Measurements from ENCODE around the gene HHATL. TPM values are rescaled to one million over a fixed set of nuclear protein-coding genes. Genes with fewer than 3 reads are reported as not detected.

Gene HHATL
- total RNA-seq, 4 donors from 2014 or later, result 0.34 to 6.1 (median 1.5) TPM; not detected in 1

DNA sequence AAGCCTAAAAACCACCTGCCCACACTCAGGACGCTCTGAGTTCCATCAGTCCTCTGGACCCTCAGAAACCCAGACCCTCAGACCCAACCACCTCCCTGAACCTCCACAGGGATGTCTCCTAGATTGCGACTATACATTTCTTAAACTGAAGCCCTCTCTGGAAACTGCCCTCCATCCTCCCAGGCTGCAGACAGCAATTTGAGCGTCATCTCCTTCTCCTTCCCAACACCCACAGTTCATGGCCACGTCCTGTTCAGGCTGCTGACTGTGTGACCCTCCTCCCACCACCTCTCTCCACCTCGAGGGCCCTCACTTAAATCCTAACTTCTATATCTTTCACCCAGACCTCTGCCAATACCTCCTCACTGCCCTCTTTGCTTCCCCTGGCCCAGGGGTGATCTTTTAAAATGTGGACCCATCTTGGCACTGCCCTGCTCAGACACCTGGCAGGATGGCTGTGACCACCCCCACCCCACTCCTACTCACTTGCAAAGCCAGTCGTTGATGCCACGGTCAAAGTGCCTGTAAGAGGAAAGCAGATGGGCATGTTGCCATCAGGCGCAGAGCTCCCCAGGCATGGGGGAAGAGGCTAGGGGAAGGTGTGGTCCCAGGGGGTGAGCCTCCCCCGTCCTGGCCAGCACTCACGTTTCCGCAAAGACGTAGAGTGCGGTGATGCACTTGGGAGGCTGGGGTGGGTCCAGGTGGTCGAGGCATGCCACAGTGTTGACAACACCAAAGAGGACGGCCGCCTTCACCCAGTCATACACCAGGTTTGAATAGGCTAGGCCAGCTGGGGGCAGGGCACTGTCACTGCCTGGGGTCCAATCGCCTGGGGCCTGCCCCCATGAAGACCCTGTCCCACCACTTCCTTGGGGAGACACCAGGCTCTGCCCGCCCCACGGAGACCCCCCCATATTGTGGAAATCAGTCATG, 6.0 kb downstream of the HHATL start:
- TF ChIP-seq, protein P1, sequence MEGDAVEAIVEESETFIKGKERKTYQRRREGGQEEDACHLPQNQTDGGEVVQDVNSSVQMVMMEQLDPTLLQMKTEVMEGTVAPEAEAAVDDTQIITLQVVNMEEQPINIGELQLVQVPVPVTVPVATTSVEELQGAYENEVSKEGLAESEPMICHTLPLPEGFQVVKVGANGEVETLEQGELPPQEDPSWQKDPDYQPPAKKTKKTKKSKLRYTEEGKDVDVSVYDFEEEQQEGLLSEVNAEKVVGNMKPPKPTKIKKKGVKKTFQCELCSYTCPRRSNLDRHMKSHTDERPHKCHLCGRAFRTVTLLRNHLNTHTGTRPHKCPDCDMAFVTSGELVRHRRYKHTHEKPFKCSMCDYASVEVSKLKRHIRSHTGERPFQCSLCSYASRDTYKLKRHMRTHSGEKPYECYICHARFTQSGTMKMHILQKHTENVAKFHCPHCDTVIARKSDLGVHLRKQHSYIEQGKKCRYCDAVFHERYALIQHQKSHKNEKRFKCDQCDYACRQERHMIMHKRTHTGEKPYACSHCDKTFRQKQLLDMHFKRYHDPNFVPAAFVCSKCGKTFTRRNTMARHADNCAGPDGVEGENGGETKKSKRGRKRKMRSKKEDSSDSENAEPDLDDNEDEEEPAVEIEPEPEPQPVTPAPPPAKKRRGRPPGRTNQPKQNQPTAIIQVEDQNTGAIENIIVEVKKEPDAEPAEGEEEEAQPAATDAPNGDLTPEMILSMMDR (IDR thresholded peaks at IDR 0.05), result no peak
- TF ChIP-seq POLR2A (IDR thresholded peaks at IDR 0.05), result no peak
- no peak for DNase-seq (ENCODE audit: low spot score in 2 of 2)
- intact Hi-C loops (cut with DNase I; ENCODE audit: low total_unique reads), result no loop called here
- WGBS, 2 donors, result 76% methylated on average over 19 of the region's 19 CpGs
- H3K4me3 ChIP-seq (ENCODE audit: low read depth, poor library complexity, severe bottlenecking), result no peak overlapping the region

GRCh38 chr3:42694366-42694765, 8.2 kb downstream of the HHATL start:
- no peak overlapping the region for H3K4me3 ChIP-seq (ENCODE audit: low read depth, poor library complexity, severe bottlenecking)
- intact Hi-C loops (cut with DNase I; ENCODE audit: low total_unique reads), result loop anchor here (5.0 kb wide), 1 partner anchor 1643 kb away; the partner anchor contains the start of gene TCAIM
- TF ChIP-seq, protein P1 (IDR thresholded peaks at IDR 0.05), result no peak
- TF ChIP-seq POLR2A (IDR thresholded peaks at IDR 0.05), result no peak
- peak in 1 of 2 donors; percentile 40 for DNase-seq (ENCODE audit: low spot score in 2 of 2)

DNA sequence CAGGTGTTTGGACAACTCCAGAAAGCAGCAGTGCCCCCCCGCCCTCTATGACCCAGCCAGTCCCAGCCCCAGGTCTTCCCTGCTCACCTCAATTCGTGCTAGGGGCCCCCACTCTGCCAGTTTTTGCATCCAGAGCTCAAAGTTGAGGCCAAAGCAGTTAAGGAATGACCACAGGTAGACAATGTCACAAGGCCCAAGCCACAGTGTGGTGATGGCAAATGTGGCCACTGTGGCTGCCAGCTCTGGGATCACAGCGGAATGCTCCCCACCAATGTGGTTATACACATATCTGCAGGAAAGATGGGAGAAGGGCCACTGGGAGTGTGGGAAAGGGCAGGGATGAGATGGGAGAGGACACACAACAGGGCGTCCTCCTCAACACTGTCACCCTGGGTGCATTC, 9.1 kb downstream of the HHATL start:
- TF ChIP-seq, protein P1 (IDR thresholded peaks at IDR 0.05), result no peak
- TF ChIP-seq POLR2A (IDR thresholded peaks at IDR 0.05), result no peak
- no peak overlapping the region for H3K4me3 ChIP-seq (ENCODE audit: low read depth, poor library complexity, severe bottlenecking)
- DNase-seq (ENCODE audit: low spot score in 2 of 2), result peak in 1 of 2 donors; percentile 70
- intact Hi-C loops (cut with DNase I; ENCODE audit: low total_unique reads), result loop anchor here (5.0 kb wide), 1 partner anchor 1644 kb away; the partner anchor contains the start of gene TCAIM
- 86 to 89% methylated on average over 4 of the region's 4 CpGs for WGBS, 2 donors

GRCh38 chr3:42692667-42693529, 9.7 kb downstream of the HHATL start:
- H3K4me3 ChIP-seq (ENCODE audit: low read depth, poor library complexity, severe bottlenecking), result no peak overlapping the region
- intact Hi-C loops (cut with DNase I; ENCODE audit: low total_unique reads), result loop anchor here (5.0 kb wide), 1 partner anchor 1644 kb away; the partner anchor contains the start of gene TCAIM
- peak in 1 of 2 donors; percentile 66 for DNase-seq (ENCODE audit: low spot score in 2 of 2)
- TF ChIP-seq, protein P1 (IDR thresholded peaks at IDR 0.05), result no peak
- TF ChIP-seq POLR2A (IDR thresholded peaks at IDR 0.05), result no peak
- WGBS, 2 donors, result 91 to 93% methylated on average over 14 to 17 of the region's 17 CpGs

- 78 to 81% methylated on average over 9 to 13 of the region's 13 CpGs for WGBS, 2 donors
- peak in 1 of 2 donors; percentile 83 for DNase-seq (ENCODE audit: low spot score in 2 of 2)
- TF ChIP-seq POLR2A (IDR thresholded peaks at IDR 0.05), result no peak
- TF ChIP-seq, protein P1 (IDR thresholded peaks at IDR 0.05), result no peak
- intact Hi-C loops (cut with DNase I; ENCODE audit: low total_unique reads), result loop anchor here (5.0 kb wide), 1 partner anchor 1645 kb away; the partner anchor contains the start of gene TCAIM
- H3K4me3 ChIP-seq (ENCODE audit: low read depth, poor library complexity, severe bottlenecking), result no peak overlapping the region
These were observed 10.6 kb downstream of the HHATL start for GRCh38 chr3:42691816-42692666.
